ENCODE results near the gene PDIA4.
"Not testable (repeated sequence)": the region's sequence is repeated elsewhere in the genome, so short reads cannot be mapped to it uniquely, and the experiment has no call there.

Gene PDIA4

GRCh38 chr7:149053384-149053783, 25.1 kb upstream of the PDIA4 start:
- no peak for TF ChIP-seq ZFX (IDR thresholded peaks at IDR 0.05; ENCODE audit: borderline replicate concordance)
- TF ChIP-seq, protein P1, sequence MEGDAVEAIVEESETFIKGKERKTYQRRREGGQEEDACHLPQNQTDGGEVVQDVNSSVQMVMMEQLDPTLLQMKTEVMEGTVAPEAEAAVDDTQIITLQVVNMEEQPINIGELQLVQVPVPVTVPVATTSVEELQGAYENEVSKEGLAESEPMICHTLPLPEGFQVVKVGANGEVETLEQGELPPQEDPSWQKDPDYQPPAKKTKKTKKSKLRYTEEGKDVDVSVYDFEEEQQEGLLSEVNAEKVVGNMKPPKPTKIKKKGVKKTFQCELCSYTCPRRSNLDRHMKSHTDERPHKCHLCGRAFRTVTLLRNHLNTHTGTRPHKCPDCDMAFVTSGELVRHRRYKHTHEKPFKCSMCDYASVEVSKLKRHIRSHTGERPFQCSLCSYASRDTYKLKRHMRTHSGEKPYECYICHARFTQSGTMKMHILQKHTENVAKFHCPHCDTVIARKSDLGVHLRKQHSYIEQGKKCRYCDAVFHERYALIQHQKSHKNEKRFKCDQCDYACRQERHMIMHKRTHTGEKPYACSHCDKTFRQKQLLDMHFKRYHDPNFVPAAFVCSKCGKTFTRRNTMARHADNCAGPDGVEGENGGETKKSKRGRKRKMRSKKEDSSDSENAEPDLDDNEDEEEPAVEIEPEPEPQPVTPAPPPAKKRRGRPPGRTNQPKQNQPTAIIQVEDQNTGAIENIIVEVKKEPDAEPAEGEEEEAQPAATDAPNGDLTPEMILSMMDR (IDR thresholded peaks at IDR 0.05) = no peak
- no peak overlapping the region for H3K27ac ChIP-seq

GRCh38 chr7:149050941-149051340, 22.6 kb upstream of the PDIA4 start:
- no peak overlapping the region for H3K27ac ChIP-seq
- TF ChIP-seq ZFX (IDR thresholded peaks at IDR 0.05; ENCODE audit: borderline replicate concordance) = no peak
- TF ChIP-seq, protein P1 (IDR thresholded peaks at IDR 0.05) = no peak

DNA sequence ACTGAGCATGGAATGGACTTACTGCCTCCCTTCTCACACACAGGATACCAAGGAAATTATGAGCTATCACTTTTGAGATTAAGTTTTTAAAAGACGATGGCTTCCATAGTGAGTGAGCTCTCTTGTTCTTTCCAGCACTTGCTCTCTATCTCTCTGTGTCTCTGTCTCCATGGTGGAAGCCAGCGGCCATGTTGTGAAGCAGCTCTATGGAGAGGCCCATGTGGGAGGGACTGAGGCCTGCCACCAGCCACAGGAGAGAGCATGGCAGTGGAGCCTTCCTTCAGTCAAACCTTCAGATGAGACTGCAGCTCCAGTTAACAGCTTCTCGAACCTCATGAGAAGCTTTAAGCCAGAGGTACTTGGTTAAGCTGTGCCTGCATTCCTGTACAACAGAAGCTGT, 20.5 kb upstream of the PDIA4 start:
- no peak overlapping the region for H3K27ac ChIP-seq
- no peak for TF ChIP-seq ZFX (IDR thresholded peaks at IDR 0.05; ENCODE audit: borderline replicate concordance)
- TF ChIP-seq, protein P1 (IDR thresholded peaks at IDR 0.05) = no peak

DNA sequence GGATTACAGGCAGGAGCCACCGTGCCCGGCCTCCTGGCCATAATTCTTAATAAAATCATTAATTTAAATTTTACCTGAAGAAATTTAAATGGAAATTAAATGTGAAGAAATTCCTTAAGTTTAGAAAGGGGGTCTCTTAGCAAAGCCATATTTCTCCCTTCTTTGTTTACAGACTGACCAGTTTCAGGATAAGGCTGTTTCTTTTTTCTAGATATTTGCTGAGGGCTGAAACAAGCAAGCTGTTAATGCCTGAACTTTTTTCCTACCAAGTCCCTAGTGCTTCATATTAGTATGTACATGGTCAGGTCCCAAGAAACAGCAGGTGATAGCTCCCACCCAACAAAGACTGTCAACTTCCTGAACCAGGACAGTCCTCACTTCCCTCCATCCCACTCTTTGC, 18.1 kb upstream of the PDIA4 start:
- no peak for TF ChIP-seq ZFX (IDR thresholded peaks at IDR 0.05; ENCODE audit: borderline replicate concordance)
- TF ChIP-seq, protein P1 (IDR thresholded peaks at IDR 0.05) = no peak
- no peak overlapping the region for H3K27ac ChIP-seq

DNA sequence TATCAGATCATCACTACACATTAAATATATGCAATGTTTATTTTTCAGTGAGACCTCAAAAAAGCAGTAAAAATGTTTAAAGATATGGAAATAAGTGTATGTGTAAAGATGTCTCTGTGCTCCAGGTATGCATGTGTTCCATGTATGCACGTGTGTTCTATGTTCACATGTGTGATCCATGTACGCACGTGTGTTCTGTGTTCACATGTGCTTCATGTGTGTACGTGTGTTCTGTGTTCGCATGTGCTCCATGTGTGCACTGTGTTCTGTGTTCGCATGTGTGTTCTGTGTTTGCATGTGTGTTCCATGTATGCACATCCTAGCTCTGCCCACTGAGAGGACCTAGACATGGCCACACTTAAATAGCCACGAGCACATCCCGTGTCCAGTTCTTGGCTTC, 15.6 kb upstream of the PDIA4 start:
- TF ChIP-seq, protein P1 (IDR thresholded peaks at IDR 0.05) = no peak
- no peak for TF ChIP-seq ZFX (IDR thresholded peaks at IDR 0.05; ENCODE audit: borderline replicate concordance)

GRCh38 chr7:149041350-149041749, 13.0 kb upstream of the PDIA4 start:
- TF ChIP-seq, protein P1 (IDR thresholded peaks at IDR 0.05) = no peak
- TF ChIP-seq ZFX (IDR thresholded peaks at IDR 0.05; ENCODE audit: borderline replicate concordance) = no peak
- no peak overlapping the region for H3K27ac ChIP-seq

More for the DNA sequence above, 15.6 kb upstream of the PDIA4 start:
- H3K27ac ChIP-seq = no peak overlapping the region

- H3K27ac ChIP-seq = not testable (repeated sequence)
These were observed 10.3 kb upstream of the PDIA4 start for GRCh38 chr7:149038641-149039040.

GRCh38 chr7:149036676-149037075, 8.4 kb upstream of the PDIA4 start:
- H3K27ac ChIP-seq = no peak overlapping the region
- TF ChIP-seq, protein P1 (IDR thresholded peaks at IDR 0.05) = no peak
- no peak for TF ChIP-seq ZFX (IDR thresholded peaks at IDR 0.05; ENCODE audit: borderline replicate concordance)
